KMS-11 (cell line): ENCODE data around the gene CA14.

Experiments
- H2AFZ ChIP-seq: fragments of 200-600 bp; sonication (generic); 2 replicates; pipeline ENCODE4 v1.6.1; 2016; ENCODE audit warnings: antibody characterized with exemption, mixed run types, low read depth
- H3K27ac ChIP-seq: fragments of 200-600 bp; sonication (generic); 2 replicates; pipeline ENCODE4 v1.6.1; 2016; ENCODE audit warnings: mild to moderate bottlenecking, mixed run types
- H3K27me3 ChIP-seq: fragments of 200-600 bp; sonication (generic); 2 replicates; pipeline ENCODE4 v1.6.1; 2017; ENCODE audit warnings: mild to moderate bottlenecking, low read depth, mixed run types, moderate library complexity; ENCODE audit not compliant: insufficient read depth
- H3K36me3 ChIP-seq: fragments of 200-600 bp; sonication (generic); 2 replicates; pipeline ENCODE4 v1.6.1; 2017; ENCODE audit warnings: mild to moderate bottlenecking, mixed run types; ENCODE audit not compliant: insufficient read depth
- H3K4me1 ChIP-seq: fragments of 200-600 bp; sonication (generic); 2 replicates; pipeline ENCODE4 v1.6.1; 2016; ENCODE audit warnings: mild to moderate bottlenecking, low read depth, mixed run types; ENCODE audit not compliant: poor library complexity, severe bottlenecking
- H3K4me2 ChIP-seq: fragments of 200-600 bp; sonication (generic); 2 replicates; pipeline ENCODE4 v1.7.0; 2016; ENCODE audit warnings: mild to moderate bottlenecking, mixed run types
- H3K4me3 ChIP-seq: fragments of 200-600 bp; sonication (generic); IDR thresholded peaks from 2 replicates; pipeline ENCODE4 v1.6.1; 2017; ENCODE audit warnings: low read depth, low read length, mixed read lengths; ENCODE audit not compliant: insufficient read depth
- H3K79me2 ChIP-seq: fragments of 200-600 bp; sonication (generic); 2 replicates; pipeline ENCODE4 v1.6.1; 2016; ENCODE audit warnings: low read depth, mixed run types; ENCODE audit not compliant: insufficient read depth
- H3K9ac ChIP-seq: fragments of 200-600 bp; sonication (generic); 2 replicates; pipeline ENCODE4 v1.6.1; 2016; ENCODE audit warnings: mild to moderate bottlenecking, mixed run types
- H4K20me1 ChIP-seq: fragments of 200-600 bp; sonication (generic); 2 replicates; pipeline ENCODE4 v1.6.1; 2016; ENCODE audit warnings: mild to moderate bottlenecking, mixed run types; ENCODE audit not compliant: insufficient read depth
- TF ChIP-seq, protein P1 (sequence below): fragments of 200-600 bp; sonication (generic); conservative IDR thresholded peaks from 2 replicates; pipeline ENCODE4 v1.6.1; 2017; ENCODE audit warnings: low read depth, mild to moderate bottlenecking, antibody characterized with exemption, low read length, moderate library complexity, mixed read lengths

The CA14 gene

DNA sequence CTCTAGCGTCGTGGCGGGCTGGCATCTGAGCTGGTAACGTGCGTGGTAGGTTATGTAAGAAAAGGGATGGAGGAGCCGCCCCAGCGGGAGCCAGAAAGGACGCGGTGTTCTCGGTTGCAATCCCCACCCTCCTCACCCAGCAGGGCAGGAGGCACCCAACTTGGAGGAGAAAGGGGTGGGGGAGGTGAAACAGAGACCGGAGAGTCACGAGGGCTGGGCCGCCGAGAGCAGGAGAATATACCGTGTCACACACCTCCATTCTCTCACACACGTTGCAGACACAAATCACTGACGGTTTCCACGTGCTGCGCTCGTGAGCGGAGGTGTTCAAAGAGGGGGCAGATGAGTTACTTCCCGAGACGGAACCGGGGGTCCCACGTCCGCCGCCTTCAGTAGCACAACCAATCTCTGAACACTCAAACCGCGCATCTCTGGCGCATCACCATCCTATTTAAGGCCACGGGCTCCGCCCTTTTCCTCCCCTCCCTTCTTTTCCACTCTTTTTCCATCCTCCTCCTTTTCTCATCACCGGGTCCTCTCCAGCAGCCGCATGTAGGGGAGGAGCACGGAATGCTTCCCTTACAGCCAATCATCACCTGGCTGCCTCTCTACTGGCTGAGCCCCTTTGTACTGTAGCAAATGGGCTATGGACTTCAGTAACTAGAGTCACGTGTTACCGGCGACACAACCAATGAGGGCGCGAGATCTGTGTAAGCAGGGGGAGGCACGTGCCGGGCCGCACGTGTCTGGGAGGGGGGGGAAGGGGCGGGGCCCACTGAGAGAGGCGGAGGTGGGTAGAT is 24.4 kb downstream of the CA14 start, which contains the start of gene CIART:
Gene CIART, plus strand, starts transcription at position 797 of the 800 bp plus-strand sequence. CDS start 714 bp downstream, outside the sequence.
- peak within 1 kb of the TSS; percentile 83 for H2AFZ ChIP-seq

DNA sequence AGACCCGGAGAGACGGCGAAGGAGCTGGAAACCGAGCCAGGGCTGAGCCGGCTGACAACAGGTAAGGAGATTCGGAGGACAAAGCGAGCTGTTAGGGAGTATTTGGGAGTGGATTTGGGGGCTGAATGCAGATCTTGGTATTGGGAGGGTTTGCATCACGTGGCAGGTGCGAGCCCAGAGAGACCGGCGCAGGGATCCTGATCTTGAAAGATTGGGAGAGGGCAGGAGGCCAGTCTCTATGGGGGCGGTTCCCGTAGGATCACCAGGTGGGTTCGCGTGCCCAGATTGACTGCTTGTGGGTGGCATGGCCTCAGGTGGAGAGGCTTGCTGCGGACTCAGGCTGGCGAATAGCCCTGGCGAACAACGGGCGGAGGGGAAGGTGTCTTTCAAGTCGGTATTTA is 25.0 kb downstream of the CA14 start:
- Histone ChIP-seq H2AFZ (peak overlapping the region; percentile 83), H3K79me2 (no peaks in the 10 kb centered on the region), H3K9ac (no peak overlapping the region), H3K4me3 (no peak overlapping the region), H3K36me3 (no peaks in the 10 kb centered on the region), H3K27me3 (no peaks in the 10 kb centered on the region), H3K4me1 (no peaks in the 10 kb centered on the region), H3K27ac (no peak overlapping the region), H4K20me1 (no peaks in the 10 kb centered on the region), H3K4me2 (no peak overlapping the region)
- TF ChIP-seq, protein P1, sequence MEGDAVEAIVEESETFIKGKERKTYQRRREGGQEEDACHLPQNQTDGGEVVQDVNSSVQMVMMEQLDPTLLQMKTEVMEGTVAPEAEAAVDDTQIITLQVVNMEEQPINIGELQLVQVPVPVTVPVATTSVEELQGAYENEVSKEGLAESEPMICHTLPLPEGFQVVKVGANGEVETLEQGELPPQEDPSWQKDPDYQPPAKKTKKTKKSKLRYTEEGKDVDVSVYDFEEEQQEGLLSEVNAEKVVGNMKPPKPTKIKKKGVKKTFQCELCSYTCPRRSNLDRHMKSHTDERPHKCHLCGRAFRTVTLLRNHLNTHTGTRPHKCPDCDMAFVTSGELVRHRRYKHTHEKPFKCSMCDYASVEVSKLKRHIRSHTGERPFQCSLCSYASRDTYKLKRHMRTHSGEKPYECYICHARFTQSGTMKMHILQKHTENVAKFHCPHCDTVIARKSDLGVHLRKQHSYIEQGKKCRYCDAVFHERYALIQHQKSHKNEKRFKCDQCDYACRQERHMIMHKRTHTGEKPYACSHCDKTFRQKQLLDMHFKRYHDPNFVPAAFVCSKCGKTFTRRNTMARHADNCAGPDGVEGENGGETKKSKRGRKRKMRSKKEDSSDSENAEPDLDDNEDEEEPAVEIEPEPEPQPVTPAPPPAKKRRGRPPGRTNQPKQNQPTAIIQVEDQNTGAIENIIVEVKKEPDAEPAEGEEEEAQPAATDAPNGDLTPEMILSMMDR = no peak

More for the DNA sequence above, 24.4 kb downstream of the CA14 start, which contains the start of gene CIART:
- Histone ChIP-seq H3K36me3 (no peaks in the 10 kb centered on the region), H3K27me3 (no peaks in the 10 kb centered on the region), H3K9ac (peak within 1 kb of the TSS; percentile 62), H3K4me2 (peak within 1 kb of the TSS; percentile 77), H3K27ac (peak within 1 kb of the TSS; percentile 53), H3K79me2 (no peaks in the 10 kb centered on the region), H4K20me1 (no peaks in the 10 kb centered on the region), H3K4me3 (peak within 1 kb of the TSS; percentile 94), H3K4me1 (no peaks in the 10 kb centered on the region)
- TF ChIP-seq, protein P1 = no peak

DNA sequence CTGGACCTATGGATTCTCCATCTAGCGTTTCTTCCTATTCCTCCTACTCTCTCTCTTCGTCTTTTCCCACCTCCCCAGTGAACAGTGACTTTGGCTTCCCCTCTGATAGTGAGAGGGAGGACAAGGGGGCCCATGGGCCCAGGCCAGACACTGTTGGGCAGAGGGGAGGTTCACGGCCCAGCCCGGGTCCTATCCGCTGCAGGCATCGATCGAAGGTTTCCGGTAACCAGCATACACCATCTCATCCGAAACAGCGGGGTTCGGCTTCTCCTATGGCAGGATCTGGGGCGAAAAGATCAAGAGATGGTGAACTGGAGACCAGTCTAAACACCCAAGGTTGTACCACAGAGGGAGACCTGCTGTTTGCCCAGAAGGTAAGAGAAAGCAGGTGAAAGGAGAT is 25.7 kb downstream of the CA14 start:
- TF ChIP-seq, protein P1 = no peak
- no peaks in the 10 kb centered on the region for H3K79me2 ChIP-seq
- H3K27me3 ChIP-seq = no peaks in the 10 kb centered on the region
- no peak overlapping the region for H2AFZ ChIP-seq
- H3K36me3 ChIP-seq = no peaks in the 10 kb centered on the region
- no peak overlapping the region for H3K9ac ChIP-seq
- no peaks in the 10 kb centered on the region for H3K4me1 ChIP-seq
- H3K4me3 ChIP-seq = no peak overlapping the region
- no peak overlapping the region for H3K27ac ChIP-seq
- no peak overlapping the region for H3K4me2 ChIP-seq
- H4K20me1 ChIP-seq = no peaks in the 10 kb centered on the region

DNA sequence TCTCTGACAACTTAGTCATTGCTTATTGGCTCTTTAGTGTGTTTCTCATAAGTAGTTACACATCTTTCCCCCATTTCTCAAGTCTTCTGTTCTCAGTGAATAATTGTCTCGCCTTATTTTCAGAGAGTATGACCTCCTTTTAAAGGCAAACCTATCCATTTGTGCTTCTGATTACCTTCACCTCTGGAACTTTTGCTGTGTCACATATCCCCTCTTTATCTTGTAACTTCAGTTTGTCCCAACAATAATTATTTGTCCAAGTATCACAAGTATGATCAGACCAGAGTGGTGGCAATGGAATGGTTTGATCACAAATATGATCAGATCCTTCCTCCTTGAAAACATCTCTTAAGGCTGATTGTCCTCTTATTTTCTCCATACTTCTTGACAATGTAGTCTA is 30.8 kb downstream of the CA14 start:
- H3K79me2 ChIP-seq = no peaks in the 10 kb centered on the region
- TF ChIP-seq, protein P1 = no peak
- H3K4me1 ChIP-seq = no peaks in the 10 kb centered on the region
- H3K4me2 ChIP-seq = no peak overlapping the region
- no peak overlapping the region for H2AFZ ChIP-seq
- no peaks in the 10 kb centered on the region for H4K20me1 ChIP-seq
- H3K27ac ChIP-seq = no peak overlapping the region
- no peak overlapping the region for H3K9ac ChIP-seq
- no peaks in the 10 kb centered on the region for H3K36me3 ChIP-seq
- H3K27me3 ChIP-seq = no peaks in the 10 kb centered on the region
- H3K4me3 ChIP-seq = no peak overlapping the region
